Cardiac muscle cell (in vitro differentiated cells and primary cell): ENCODE results near the gene ACYP2. TPM values are rescaled to one million over a fixed set of nuclear protein-coding genes. Genes with fewer than 3 reads are reported as not detected.
A peak's percentile ranks its signal among the peaks of the same experiment; 100 is the strongest.
"Not testable (repeated sequence)": the region's sequence is repeated elsewhere in the genome, so short reads cannot be mapped to it uniquely, and the experiment has no call there.

Experiments used
- DNase-seq, 2 donors: peaks; one replicate each; pipeline versions ENCODE4 v3.0.0 to v3.0.0-alpha.2; 2010 to 2017; ENCODE audit warnings: low read depth in 1 of 2, low spot score in 1 of 2
- H3K27ac ChIP-seq: fragments of 200-600 bp; sonication (generic); 2 replicates; pipeline ENCODE4 v1.5.1; 2016
- H3K27me3 ChIP-seq: fragments of 200-600 bp; sonication (generic); 2 replicates; pipeline ENCODE4 v1.6.0; 2016; ENCODE audit warnings: control low read depth
- H3K36me3 ChIP-seq: fragments of 200-600 bp; sonication (generic); 2 replicates; pipeline ENCODE4 v1.5.1; 2016; ENCODE audit warnings: control low read depth
- H3K4me1 ChIP-seq: fragments of 200-600 bp; sonication (generic); 2 replicates; pipeline ENCODE4 v1.8.1; 2017; ENCODE audit warnings: low read depth, mild to moderate bottlenecking, mixed run types
- H3K4me3 ChIP-seq: fragments of 200-600 bp; sonication (generic); 2 replicates; pipeline ENCODE4 v1.5.1; 2016; ENCODE audit warnings: mild to moderate bottlenecking
- H3K9me3 ChIP-seq: fragments of 200-600 bp; sonication (generic); 2 replicates; pipeline ENCODE4 v1.5.1; 2017; ENCODE audit warnings: low read depth, mild to moderate bottlenecking, control low read depth
- polyA plus RNA-seq: library from polyadenylated mRNA; unstranded; fragments of >200 nt; fragmentation: Nextera tagmentation; extraction: Ambion mirVana; gene quantifications from 2 replicates; pipeline ENCODE4 v1.2.1, GENCODE V29; 2016
- total RNA-seq: library from RNA; depleted of rRNA; stranded (reverse); fragments of >200 nt; gene quantifications from 2 replicates; pipeline ENCODE4 v1.2.3, GENCODE V29; 2016
- TF ChIP-seq, protein P1 (sequence below): IDR thresholded peaks from 2 replicates; pipeline ENCODE4 v1.5.1; 2012; ENCODE audit warnings: low read depth, mild to moderate bottlenecking, low read length

ACYP2 gene
- total and polyA plus RNA-seq, 2 experiments from 2014 or later = 12.6 to 46.8 TPM

DNA sequence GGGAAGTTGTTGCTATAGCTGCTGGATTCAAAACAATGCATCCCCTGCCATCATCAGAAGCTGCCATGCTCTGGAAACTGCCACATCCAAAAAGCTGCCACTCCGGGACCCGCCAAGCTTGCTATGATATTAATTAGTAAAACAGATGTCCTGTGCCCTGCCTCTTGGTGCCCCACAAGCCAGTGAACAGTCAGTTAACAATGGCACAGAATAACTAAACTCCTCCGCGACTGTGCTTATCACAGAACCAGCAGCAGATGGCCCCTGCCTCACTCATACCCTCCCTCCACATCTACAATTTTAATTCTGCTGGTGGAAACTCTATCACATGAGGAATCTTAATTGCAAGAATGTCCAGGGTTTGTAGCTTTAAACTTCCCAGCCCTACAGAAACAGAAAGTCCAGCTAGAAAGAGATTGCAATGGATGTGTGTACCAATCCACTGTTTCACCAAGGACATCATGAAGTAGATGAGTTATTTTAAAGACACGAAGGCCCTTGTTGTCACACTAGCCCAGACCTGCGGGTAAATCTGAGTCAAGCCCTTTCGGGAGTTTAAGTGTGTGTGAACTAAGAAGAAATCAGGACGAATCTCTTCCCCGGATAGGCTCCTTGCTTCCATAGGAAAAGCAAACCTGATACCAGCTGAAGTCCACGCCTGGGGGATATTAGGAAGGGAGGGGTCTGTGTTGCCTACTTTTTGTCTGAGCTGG lies 7.4 kb upstream of the ACYP2 start:
- H3K36me3 ChIP-seq = no peaks in the 10 kb centered on the region
- no peak overlapping the region for H3K4me3 ChIP-seq
- no peaks in the 10 kb centered on the region for H3K4me1 ChIP-seq
- no peaks in the 10 kb centered on the region for H3K9me3 ChIP-seq
- no peak for DNase-seq
- no peak overlapping the region for H3K27ac ChIP-seq
- TF ChIP-seq, protein P1, sequence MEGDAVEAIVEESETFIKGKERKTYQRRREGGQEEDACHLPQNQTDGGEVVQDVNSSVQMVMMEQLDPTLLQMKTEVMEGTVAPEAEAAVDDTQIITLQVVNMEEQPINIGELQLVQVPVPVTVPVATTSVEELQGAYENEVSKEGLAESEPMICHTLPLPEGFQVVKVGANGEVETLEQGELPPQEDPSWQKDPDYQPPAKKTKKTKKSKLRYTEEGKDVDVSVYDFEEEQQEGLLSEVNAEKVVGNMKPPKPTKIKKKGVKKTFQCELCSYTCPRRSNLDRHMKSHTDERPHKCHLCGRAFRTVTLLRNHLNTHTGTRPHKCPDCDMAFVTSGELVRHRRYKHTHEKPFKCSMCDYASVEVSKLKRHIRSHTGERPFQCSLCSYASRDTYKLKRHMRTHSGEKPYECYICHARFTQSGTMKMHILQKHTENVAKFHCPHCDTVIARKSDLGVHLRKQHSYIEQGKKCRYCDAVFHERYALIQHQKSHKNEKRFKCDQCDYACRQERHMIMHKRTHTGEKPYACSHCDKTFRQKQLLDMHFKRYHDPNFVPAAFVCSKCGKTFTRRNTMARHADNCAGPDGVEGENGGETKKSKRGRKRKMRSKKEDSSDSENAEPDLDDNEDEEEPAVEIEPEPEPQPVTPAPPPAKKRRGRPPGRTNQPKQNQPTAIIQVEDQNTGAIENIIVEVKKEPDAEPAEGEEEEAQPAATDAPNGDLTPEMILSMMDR = no peak
- no peaks in the 10 kb centered on the region for H3K27me3 ChIP-seq

DNA sequence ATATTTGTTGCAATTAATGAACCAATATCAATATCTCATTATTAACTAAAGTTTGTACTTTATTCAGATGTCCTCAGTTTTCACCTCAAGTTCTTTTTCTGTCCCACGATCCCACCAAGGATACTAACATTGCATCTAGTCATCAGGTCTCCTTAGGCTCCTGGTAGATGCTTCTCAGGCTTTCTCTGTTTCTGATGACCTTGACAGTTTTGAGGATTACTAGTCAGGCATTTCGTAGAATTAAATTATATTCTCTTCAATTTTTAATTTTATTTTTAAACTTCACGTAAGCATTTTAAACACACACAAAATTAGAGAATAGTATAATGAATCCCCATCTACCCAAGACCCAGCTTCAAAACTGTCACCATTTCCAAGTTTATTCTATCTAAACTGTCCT lies 5.6 kb upstream of the ACYP2 start:
- Histone ChIP-seq H3K27ac (no peak overlapping the region), H3K4me3 (no peak overlapping the region), H3K4me1 (peaks cover 4% of the 10 kb centered on the region), H3K27me3 (no peaks in the 10 kb centered on the region), H3K9me3 (no peaks in the 10 kb centered on the region), H3K36me3 (no peaks in the 10 kb centered on the region)
- no peak for DNase-seq
- TF ChIP-seq, protein P1 = no peak

- not testable (repeated sequence) for H3K27me3 ChIP-seq, H3K9me3 ChIP-seq, DNase-seq, H3K36me3 ChIP-seq, H3K4me1 ChIP-seq
- Histone ChIP-seq H3K27ac (peak overlapping the region; percentile 97), H3K4me3 (peak overlapping the region; percentile 61)
These were observed 936 bp upstream of the ACYP2 start for GRCh38 chr2:54114479-54114878.

GRCh38 chr2:54114936-54115283 lies 505 bp upstream of the ACYP2 start:
- TF ChIP-seq, protein P1 = no peak
- Histone ChIP-seq H3K4me1 (peaks cover 5% of the 10 kb centered on the region), H3K36me3 (no peaks in the 10 kb centered on the region), H3K4me3 (peak overlapping the region; percentile 61), H3K27me3 (no peaks in the 10 kb centered on the region), H3K27ac (peak overlapping the region; percentile 97), H3K9me3 (no peaks in the 10 kb centered on the region)
- peak in 1 of 2 donors; percentile 3 for DNase-seq

GRCh38 chr2:54116598-54116997 lies 1.2 kb downstream of the ACYP2 start:
- not testable (repeated sequence) for H3K27ac ChIP-seq, H3K9me3 ChIP-seq, H3K36me3 ChIP-seq, H3K4me3 ChIP-seq, H3K4me1 ChIP-seq, DNase-seq, H3K27me3 ChIP-seq

- TF ChIP-seq, protein P1 = no peak
- H3K27me3 ChIP-seq = no peaks in the 10 kb centered on the region
- no peaks in the 10 kb centered on the region for H3K9me3 ChIP-seq
- no peak overlapping the region for H3K27ac ChIP-seq
- peaks cover 9% of the 10 kb centered on the region for H3K4me1 ChIP-seq
- DNase-seq = no peak
- no peaks in the 10 kb centered on the region for H3K36me3 ChIP-seq
- H3K4me3 ChIP-seq = no peak overlapping the region
These were observed 5.5 kb downstream of the ACYP2 start for GRCh38 chr2:54120950-54121349.
